C4-2B (cell line): ENCODE data around the gene TUBG2.

ENCODE experiments used
- CTCF ChIP-seq: fragments of 450-650 bp; conservative IDR thresholded peaks from 2 replicates; pipeline ENCODE4 v1.5.1; 2017; ENCODE audit warnings: mild to moderate bottlenecking
- ZFX ChIP-seq: fragments of 450-650 bp; IDR thresholded peaks from 2 replicates; pipeline ENCODE4 v1.6.1; 2017

- TF ChIP-seq ZFX (no peak), CTCF (no peak)
Observed at GRCh38 chr17:42672038-42672437, 13.0 kb downstream of the TUBG2 start.
